ENCODE measurements around the gene DNMT1. TPM values are rescaled to one million over a fixed set of nuclear protein-coding genes. Genes with fewer than 3 reads are reported as not detected.

DNMT1 gene
- polyA plus RNA-seq, 3 donors, result 17.6 to 72.5 (median 19.0) TPM

DNA sequence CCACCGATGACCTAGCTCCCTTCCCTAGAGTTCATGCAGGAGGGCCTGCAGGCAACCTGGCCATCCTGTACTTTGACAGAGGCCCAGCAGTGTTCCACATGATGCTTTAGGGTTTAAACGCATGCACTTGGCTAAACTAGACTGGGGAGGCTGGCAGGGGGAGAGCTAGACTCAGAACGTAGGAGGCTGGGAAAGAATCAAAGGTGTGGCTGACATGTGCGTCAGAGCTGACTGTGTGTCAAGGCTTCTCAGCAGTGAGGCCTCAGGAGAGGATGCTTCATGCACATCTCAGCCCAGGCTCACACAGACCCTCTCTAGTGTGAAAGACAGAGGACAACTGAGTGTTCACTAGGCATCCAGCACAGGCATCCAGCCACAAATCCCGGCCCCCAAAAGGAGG lies 28.7 kb downstream of the DNMT1 start:
- Mint-ChIP-seq H3K36me3 (peaks cover 70 to 94% of the 10 kb centered on the region in 2 donors), H3K27me3 (ENCODE audit: low read depth in 3 of 3) (peaks cover 0 to 4% (median 2%) of the 10 kb centered on the region in 3 donors), H3K4me3 (no peak overlapping the region), H3K4me1 (no peaks in the 10 kb centered on the region), H3K9me3 (no peaks in the 10 kb centered on the region), H3K27ac (peak overlapping the region in 2 of 7 donors; percentile 51 to 86)
- WGBS (ENCODE audit: insufficient coverage), result 100% methylated on average over 5 of the region's 5 CpGs
- Histone ChIP-seq H3K9me3 (replicated peaks in 1 of 2; ENCODE audit: control insufficient read depth in 1 of 2, insufficient read depth in 1 of 2, low read length in 2 of 2) (no peaks in the 10 kb centered on the region), H3K79me2 (ENCODE audit: insufficient read depth, low read length) (peaks cover 6% of the 10 kb centered on the region), H3K4me3 (replicated peaks in 1 of 3; ENCODE audit: low read depth in 2 of 3, low read length in 3 of 3) (no peak overlapping the region), H3K4me1 (ENCODE audit: control insufficient read depth in 1 of 2, insufficient read depth in 2 of 2, low read length in 2 of 2) (no peaks in the 10 kb centered on the region), H3K27ac (ENCODE audit: low read depth in 1 of 2, low read length in 2 of 2) (no peak overlapping the region), H3K4me2 (replicated peaks; ENCODE audit: extremely low read depth, low read length, poor library complexity, severe bottlenecking) (no peak overlapping the region), H4K20me1 (ENCODE audit: insufficient read depth, low read length) (no peaks in the 10 kb centered on the region), H3K36me3 (replicated peaks in 1 of 2; ENCODE audit: control insufficient read depth in 1 of 2, insufficient read depth in 2 of 2, low read length in 2 of 2) (peaks cover 84 to 95% of the 10 kb centered on the region in 2 donors), H2AFZ (ENCODE audit: insufficient read depth, low read depth, low read length, poor library complexity, severe bottlenecking) (no peak overlapping the region), H3K9ac (ENCODE audit: insufficient read depth, low read length, poor library complexity, severe bottlenecking) (no peak overlapping the region), H3K27me3 (ENCODE audit: control insufficient read depth in 2 of 2, insufficient read depth in 2 of 2, low read length in 2 of 2) (no peaks in the 10 kb centered on the region)
- intact Hi-C loops (cut with micrococcal nuclease), result no loop called here
- no peak for DNase-seq
- TF ChIP-seq, protein P1, sequence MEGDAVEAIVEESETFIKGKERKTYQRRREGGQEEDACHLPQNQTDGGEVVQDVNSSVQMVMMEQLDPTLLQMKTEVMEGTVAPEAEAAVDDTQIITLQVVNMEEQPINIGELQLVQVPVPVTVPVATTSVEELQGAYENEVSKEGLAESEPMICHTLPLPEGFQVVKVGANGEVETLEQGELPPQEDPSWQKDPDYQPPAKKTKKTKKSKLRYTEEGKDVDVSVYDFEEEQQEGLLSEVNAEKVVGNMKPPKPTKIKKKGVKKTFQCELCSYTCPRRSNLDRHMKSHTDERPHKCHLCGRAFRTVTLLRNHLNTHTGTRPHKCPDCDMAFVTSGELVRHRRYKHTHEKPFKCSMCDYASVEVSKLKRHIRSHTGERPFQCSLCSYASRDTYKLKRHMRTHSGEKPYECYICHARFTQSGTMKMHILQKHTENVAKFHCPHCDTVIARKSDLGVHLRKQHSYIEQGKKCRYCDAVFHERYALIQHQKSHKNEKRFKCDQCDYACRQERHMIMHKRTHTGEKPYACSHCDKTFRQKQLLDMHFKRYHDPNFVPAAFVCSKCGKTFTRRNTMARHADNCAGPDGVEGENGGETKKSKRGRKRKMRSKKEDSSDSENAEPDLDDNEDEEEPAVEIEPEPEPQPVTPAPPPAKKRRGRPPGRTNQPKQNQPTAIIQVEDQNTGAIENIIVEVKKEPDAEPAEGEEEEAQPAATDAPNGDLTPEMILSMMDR (IDR thresholded peaks at IDR 0.05), result no peak

DNA sequence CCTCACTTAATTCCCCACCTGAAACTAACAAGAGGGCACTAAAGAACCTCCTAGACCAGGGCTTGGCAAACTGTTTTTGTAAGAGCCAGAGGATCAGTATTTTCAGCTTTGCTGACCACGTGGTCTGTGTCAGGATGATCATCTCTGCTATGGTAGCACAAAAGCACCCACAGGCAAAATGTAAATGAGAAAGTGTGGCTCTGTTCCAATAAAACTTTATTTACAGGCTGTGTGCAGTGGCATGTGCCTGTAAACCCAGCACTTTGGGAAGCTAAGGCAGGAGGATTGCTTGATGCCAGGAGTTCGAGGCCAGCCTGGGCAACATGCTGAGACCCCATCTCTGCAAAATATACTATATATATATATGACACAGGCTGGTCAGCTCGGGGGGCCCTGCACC lies 31.2 kb downstream of the DNMT1 start:
- Mint-ChIP-seq H3K4me1 (no peaks in the 10 kb centered on the region), H3K9me3 (no peaks in the 10 kb centered on the region), H3K27me3 (ENCODE audit: low read depth in 3 of 3) (peaks cover 0 to 3% (median 2%) of the 10 kb centered on the region in 3 donors), H3K4me3 (no peak overlapping the region), H3K27ac (peak overlapping the region in 3 of 7 donors; percentile 7 to 32 (median 18)), H3K36me3 (peaks cover 75 to 94% of the 10 kb centered on the region in 2 donors)
- no peak overlapping the region for H3K4me2 ChIP-seq (replicated peaks; ENCODE audit: extremely low read depth, low read length, poor library complexity, severe bottlenecking)
- no CpG with 5 or more reads among the region's 3 CpGs for WGBS (ENCODE audit: insufficient coverage)
- H3K79me2 ChIP-seq (ENCODE audit: insufficient read depth, low read length), result no peaks in the 10 kb centered on the region
- TF ChIP-seq, protein P1 (IDR thresholded peaks at IDR 0.05), result no peak
- peak overlapping the region in 1 of 2 donors; percentile 53 for H3K27ac ChIP-seq (ENCODE audit: low read depth in 1 of 2, low read length in 2 of 2)
- H3K4me1 ChIP-seq (ENCODE audit: control insufficient read depth in 1 of 2, insufficient read depth in 2 of 2, low read length in 2 of 2), result no peaks in the 10 kb centered on the region
- no peak overlapping the region for H3K9ac ChIP-seq (ENCODE audit: insufficient read depth, low read length, poor library complexity, severe bottlenecking)
- no peaks in the 10 kb centered on the region for H4K20me1 ChIP-seq (ENCODE audit: insufficient read depth, low read length)
- no peaks in the 10 kb centered on the region for H3K9me3 ChIP-seq (replicated peaks in 1 of 2; ENCODE audit: control insufficient read depth in 1 of 2, insufficient read depth in 1 of 2, low read length in 2 of 2)
- H3K36me3 ChIP-seq (replicated peaks in 1 of 2; ENCODE audit: control insufficient read depth in 1 of 2, insufficient read depth in 2 of 2, low read length in 2 of 2), result peaks cover 83 to 95% of the 10 kb centered on the region in 2 donors
- intact Hi-C loops (cut with micrococcal nuclease), result no loop called here
- no peak overlapping the region for H2AFZ ChIP-seq (ENCODE audit: insufficient read depth, low read depth, low read length, poor library complexity, severe bottlenecking)
- DNase-seq, result no peak
- no peak overlapping the region for H3K4me3 ChIP-seq (replicated peaks in 1 of 3; ENCODE audit: low read depth in 2 of 3, low read length in 3 of 3)
- no peaks in the 10 kb centered on the region for H3K27me3 ChIP-seq (ENCODE audit: control insufficient read depth in 2 of 2, insufficient read depth in 2 of 2, low read length in 2 of 2)

Measured in CD14-positive monocyte (primary cell).